ENCODE measurements around the gene UGT1A9.

The UGT1A9 gene

DNA sequence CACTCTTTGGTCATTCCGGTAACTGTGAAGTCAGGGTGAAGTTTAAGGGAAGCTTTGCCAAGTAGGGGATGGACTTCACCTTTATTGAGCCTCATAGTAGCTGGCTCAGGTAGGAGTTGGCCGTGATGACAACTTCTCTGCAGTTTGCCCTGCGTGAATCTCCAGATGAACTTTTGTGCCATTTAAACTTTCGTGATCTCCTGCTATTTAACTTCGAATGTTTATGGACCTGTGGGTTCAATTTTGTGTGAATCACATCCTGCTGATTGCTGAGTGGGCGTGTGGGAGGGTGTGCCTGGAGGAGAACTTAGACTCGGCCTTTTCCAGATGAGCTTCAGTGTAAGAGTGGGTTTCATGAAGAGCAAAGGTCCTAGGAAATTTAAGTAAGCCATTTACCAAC, 92.6 kb downstream of the UGT1A9 start:
- DNase-seq, result no peak

DNA sequence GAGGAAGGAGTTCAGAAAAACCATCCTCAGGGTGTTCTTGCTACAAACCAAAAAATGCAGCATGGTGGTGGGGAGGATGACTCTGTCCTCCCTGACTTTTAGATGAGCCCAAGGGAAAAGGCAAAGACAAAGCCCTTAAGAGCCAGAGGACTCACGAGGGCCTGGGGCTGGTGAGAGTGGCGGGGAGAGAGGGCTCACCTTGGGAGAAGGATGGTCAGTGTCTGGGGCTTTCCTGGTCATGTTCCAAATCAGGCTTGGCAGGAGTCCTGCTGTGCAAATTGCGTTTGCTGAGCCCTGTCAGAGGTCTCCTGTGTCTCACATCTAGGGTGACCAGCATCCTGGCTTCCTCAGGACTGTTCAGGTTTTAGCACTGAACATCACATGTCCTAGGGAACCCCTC, 93.1 kb downstream of the UGT1A9 start:
- DNase-seq, result no peak

- no peak for DNase-seq
These were observed 94.7 kb downstream of the UGT1A9 start for GRCh38 chr2:233766416-233766815.

DNA sequence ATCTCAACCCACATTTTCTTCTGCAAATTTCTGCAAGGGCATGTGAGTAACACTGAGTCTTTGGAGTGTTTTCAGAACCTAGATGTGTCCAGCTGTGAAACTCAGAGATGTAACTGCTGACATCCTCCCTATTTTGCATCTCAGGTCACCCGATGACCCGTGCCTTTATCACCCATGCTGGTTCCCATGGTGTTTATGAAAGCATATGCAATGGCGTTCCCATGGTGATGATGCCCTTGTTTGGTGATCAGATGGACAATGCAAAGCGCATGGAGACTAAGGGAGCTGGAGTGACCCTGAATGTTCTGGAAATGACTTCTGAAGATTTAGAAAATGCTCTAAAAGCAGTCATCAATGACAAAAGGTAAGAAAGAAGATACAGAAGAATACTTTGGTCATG, 96.4 kb downstream of the UGT1A9 start:
- no peak for DNase-seq

- DNase-seq, result no peak
These were observed 97.6 kb downstream of the UGT1A9 start for GRCh38 chr2:233769260-233769659.

- no peak for DNase-seq
These were observed 100.5 kb downstream of the UGT1A9 start for GRCh38 chr2:233772153-233772552.

DNA sequence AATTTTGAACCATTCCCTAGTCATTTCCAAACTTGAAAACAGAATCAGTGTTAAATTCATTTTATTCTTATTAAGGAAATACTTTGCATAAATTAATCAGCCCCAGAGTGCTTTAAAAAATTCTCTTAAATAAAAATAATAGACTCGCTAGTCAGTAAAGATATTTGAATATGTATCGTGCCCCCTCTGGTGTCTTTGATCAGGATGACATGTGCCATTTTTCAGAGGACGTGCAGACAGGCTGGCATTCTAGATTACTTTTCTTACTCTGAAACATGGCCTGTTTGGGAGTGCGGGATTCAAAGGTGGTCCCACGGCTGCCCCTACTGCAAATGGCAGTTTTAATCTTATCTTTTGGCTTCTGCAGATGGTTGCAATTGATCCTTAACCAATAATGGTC, 100.9 kb downstream of the UGT1A9 start:
- DNase-seq, result no peak

DNA sequence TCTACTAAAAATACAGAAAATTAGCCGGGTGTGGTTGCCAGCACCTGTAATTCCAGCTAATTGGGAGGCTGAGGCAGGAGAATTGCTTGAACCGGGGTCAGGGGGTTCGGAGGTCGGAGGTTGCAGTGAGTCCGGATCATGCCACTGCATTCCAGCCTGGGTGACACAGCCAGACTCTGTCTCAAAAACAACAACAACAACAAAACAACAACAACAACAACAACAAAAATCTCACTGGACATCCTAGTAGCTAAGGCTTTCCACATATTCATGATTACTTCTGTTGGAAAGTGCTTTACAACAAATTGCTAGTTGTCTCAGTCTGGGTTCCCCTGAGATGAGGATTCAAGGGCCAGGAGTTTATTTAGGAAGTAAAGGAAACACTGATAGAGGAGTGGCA, 102.2 kb downstream of the UGT1A9 start:
- DNase-seq, result no peak

- no peak for DNase-seq
These were observed 103.7 kb downstream of the UGT1A9 start for GRCh38 chr2:233775414-233775813.

DNA sequence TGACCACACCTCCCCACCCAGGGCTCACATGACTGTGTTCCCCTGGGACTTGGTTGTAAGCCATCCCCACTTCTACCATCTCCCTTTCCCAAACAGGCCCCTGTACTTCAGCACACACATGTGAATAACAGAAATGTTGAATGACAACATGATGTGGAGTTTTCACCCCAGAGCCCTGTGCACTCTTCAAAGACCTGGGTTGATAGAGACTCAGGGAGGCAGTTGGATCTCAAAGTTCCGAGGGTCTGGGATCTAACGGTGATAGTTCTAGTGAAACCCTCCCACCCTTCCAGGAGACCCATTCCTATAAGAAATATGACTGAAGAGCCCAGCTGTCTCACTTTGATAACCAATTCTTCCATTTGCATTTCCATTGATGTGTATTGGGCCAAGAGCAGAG, 106.3 kb downstream of the UGT1A9 start, which contains the start of gene MROH2A:
Gene MROH2A, plus strand, starts transcription at position 301 of the 400 bp plus-strand sequence. CDS start 1,029 bp downstream, outside the sequence.
- no peak for DNase-seq

DNA sequence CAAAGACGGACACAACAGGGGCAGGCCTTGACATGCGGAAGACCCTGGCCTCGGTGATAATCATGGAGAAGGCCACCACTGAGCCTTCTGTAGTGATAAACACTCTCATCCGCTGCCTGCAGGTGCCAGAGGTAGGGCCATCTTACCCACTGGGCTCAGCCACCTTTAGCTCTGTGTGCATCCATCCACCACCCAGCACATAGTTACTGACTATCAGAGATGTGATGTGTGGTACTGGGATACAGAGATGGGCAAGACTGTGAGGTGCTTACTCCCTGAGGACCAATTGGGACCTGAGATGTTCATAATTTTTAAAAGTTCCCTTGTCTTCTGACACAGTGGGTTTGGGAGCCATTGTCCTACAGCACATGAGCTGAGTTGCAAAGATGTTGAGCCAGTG, 108.0 kb downstream of the UGT1A9 start:
- no peak for DNase-seq

DNA sequence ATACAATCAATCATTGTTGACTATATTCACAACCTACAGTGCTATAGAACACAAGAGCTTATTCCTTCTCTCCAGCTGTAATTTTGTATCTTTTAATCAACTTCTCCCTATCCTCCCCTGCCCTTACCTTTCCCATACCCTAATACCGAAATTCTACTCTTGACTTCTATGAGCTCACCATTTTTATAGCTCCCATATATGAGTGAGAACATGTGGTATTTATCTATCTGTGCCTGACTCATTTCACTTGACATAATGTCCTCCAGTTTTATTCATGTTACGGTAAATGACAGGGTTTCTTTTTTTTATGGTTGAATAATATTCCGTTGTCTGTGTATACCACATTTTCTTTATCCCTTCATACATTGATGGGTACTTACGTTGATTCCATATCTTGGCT, 109.1 kb downstream of the UGT1A9 start:
- no peak for DNase-seq

DNA sequence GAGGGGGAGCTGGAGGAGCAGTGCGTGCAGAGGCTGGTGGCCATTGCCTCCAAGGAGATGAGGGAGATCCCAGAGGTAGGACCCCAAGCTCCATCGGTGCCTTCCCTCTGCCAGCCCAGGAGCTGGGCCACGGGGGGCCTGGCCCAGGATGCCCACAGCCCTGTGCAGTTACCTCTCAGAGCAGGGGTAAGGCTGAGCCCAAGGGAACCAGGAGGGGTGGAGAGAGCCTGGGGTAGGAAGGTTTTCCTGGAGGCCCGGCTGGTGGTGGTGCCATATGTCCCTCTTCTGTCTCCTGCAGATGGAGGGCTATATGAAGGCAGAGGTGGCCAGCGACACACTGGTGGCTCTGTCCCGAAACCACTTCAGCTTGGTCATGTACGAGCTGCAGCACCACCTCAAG, 117.9 kb downstream of the UGT1A9 start:
- no peak for DNase-seq

DNA sequence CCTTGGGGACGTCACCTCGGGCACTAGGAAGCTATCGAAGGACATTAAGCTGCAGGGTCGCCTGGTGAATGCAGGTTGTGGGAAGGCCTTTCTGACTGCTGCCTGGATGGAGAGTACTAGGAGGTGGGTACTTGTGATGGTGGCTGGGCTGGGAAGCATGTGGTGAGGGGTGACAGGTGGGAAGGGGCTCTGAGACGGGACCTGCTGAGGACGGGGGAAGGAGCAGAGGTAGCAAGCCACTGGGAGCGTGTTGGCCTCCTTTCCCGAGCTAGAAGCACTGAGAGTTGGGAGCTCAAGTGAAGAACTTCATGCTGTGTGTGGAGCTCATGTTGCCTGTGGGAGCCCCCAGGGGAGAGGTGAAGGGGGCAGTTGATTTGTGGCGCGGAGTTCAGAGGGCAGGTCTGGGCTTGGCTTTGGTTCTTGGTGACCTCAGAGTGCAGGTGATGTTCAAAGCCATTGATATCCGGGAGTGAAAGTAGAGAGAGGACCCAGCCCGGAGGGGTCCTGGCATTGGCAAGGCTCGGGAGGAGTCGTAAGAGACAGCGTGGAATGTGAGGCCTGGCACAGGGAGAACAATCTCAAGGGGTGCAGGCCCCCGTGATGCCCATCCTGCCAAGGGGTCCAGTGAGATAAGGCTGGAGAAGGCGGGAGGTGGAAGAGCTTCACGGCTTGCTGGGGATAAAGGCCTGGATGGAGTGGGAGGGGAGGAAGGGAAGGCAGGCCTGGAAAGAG, 119.6 kb downstream of the UGT1A9 start:
- no peak for DNase-seq

DNA sequence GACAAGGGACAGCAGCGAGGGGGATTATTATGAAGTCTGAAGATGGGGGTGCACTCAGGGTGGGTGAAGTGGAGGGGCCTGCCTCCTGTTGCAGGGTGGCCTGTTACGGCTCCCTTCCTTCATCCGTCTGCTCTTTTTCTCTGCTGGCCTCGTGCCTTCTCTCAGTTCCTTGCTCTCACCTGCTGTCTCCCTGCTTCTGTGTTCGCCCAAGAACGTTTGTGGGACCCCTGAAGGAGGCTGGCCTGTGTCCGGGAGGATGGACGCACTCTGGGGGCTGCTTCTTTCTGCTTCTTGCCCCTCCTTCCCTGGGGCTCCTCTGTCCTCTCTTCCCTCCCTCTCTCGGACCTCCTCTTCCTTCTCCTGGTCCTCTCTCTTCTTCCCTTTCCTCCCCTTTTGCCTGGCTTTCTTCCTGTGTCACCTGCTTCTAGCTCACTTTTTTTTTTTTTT, 120.2 kb downstream of the UGT1A9 start:
- DNase-seq, result no peak

GRCh38 chr2:233792720-233793119, 121.0 kb downstream of the UGT1A9 start:
- no peak for DNase-seq

GRCh38 chr2:233793465-233794127, 121.9 kb downstream of the UGT1A9 start:
- no peak for DNase-seq

- DNase-seq, result no peak
These were observed 122.5 kb downstream of the UGT1A9 start for GRCh38 chr2:233794128-233794658.

DNA sequence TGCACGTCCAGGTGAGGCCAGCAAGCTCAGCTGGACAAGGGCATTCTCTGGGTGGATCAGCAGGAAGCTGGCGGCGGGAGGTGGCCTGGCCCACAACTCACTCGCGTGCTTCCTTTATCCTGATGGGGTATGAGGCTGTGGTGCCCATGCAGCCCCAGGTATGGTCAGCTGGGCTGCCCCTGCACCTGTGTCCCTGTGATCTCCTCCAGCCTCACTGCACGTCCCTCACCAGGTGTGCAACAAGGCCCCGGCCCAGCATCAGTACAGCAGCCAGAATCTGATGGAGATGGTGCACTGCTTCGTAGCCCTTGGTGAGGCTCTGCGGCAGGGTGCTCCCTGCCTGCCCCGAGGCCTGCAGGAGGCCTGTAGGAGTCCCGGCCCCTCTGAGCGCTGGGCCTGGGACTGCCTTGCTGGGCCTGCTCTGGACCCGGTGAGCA, 124.1 kb downstream of the UGT1A9 start:
- DNase-seq, result no peak

GRCh38 chr2:233796254-233796653, 124.6 kb downstream of the UGT1A9 start:
- DNase-seq, result no peak

GRCh38 chr2:233798335-233799086, 126.8 kb downstream of the UGT1A9 start:
- DNase-seq, result no peak

- no peak for DNase-seq
These were observed 127.5 kb downstream of the UGT1A9 start for GRCh38 chr2:233799087-233799665.

- no peak for DNase-seq
These were observed 128.0 kb downstream of the UGT1A9 start for GRCh38 chr2:233799716-233800115.
